Smooth muscle cell of the coronary artery (primary cell): ENCODE measurements around the gene RTN4R. TPM values are rescaled to one million over a fixed set of nuclear protein-coding genes. Genes with fewer than 3 reads are reported as not detected.

Source experiments
- total RNA-seq: library from RNA; depleted of rRNA; stranded (reverse); fragments of >200 nt; gene quantifications from 2 replicates; pipeline ENCODE4 v1.2.3, GENCODE V29; 2014; ENCODE audit warnings: low replicate concordance

Gene RTN4R
- 0.23 TPM in 1 of 2 replicates, not detected in the other for total RNA-seq

GRCh38 chr22:20268279-20269012 lies at the start of gene RTN4R:
RTN4R (minus strand) TSS chr22:20268318; CDS start chr22:20268092, 226 bp downstream.

Other genes with a start within 250 kb of the RTN4R start
- gene TANGO2, start 247.2 kb downstream of the RTN4R start, total RNA-seq = 50.6 and 65.3 TPM in 2 replicates
- 28.3 and 29.3 TPM in 2 replicates for gene DGCR8, start 188.1 kb downstream of the RTN4R start, total RNA-seq
- 89.0 and 186 TPM in 2 replicates for gene RANBP1, start 152.2 kb downstream of the RTN4R start, total RNA-seq
- 45.0 and 45.9 TPM in 2 replicates for gene TRMT2A, start 151.1 kb downstream of the RTN4R start, total RNA-seq
- gene ZDHHC8, start 136.5 kb downstream of the RTN4R start, total RNA-seq = 4.3 and 9.7 TPM in 2 replicates
- not detected in 2 replicates for gene CCDC188, start 117.3 kb downstream of the RTN4R start, total RNA-seq
- gene DGCR6L, start 51.7 kb upstream of the RTN4R start, total RNA-seq = 38.8 and 61.3 TPM in 2 replicates
- gene ZNF74, start 125.8 kb upstream of the RTN4R start, total RNA-seq = 7.7 and 10.7 TPM in 2 replicates
- gene SCARF2, start 169.5 kb upstream of the RTN4R start, total RNA-seq = 15.8 and 21.0 TPM in 2 replicates
- 28.2 and 46.8 TPM in 2 replicates for gene KLHL22, start 227.5 kb upstream of the RTN4R start, total RNA-seq
- 25.5 and 27.6 TPM in 2 replicates for gene MED15, start 239.3 kb upstream of the RTN4R start, total RNA-seq